Measurements from ENCODE around the gene SCNN1A. TPM values are rescaled to one million over a fixed set of nuclear protein-coding genes. Genes with fewer than 3 reads are reported as not detected.

Gene SCNN1A
- total and polyA plus RNA-seq, 2 of the 13 experiments (the other 11 are each of a cell fraction or from before 2014, with no cell fraction given): 1.5 to 14.6 TPM

- peak; percentile 54; the same call in 1 of the 2 replicates for TF ChIP-seq ZNF691 (CRISPR knock-in tag; IDR thresholded peaks at IDR 0.05; ENCODE audit: borderline replicate concordance, low read depth)
- TF ChIP-seq POGK (CRISPR knock-in tag; conservative IDR thresholded peaks at IDR 0.05): no peak
- no peak for TF ChIP-seq ZFP91 (CRISPR knock-in tag; IDR thresholded peaks at IDR 0.05; ENCODE audit: borderline replicate concordance)
- TF ChIP-seq MYNN (CRISPR knock-in tag; IDR thresholded peaks at IDR 0.05; ENCODE audit: low read depth): no peak
- no peak for TF ChIP-seq ZBTB42 (CRISPR knock-in tag; IDR thresholded peaks at IDR 0.05)
- TF ChIP-seq SOX13 (IDR thresholded peaks at IDR 0.05): no peak
- TF ChIP-seq SOX13 (CRISPR knock-in tag; conservative IDR thresholded peaks at IDR 0.05 in 1 of 2, IDR thresholded peaks at IDR 0.05 in 1 of 2): no peak
- TF ChIP-seq TBX2 (CRISPR knock-in tag; IDR thresholded peaks at IDR 0.05; ENCODE audit: borderline replicate concordance): peak; percentile 49; the same call in 1 of the 2 replicates
- TF ChIP-seq BHLHE40 (IDR thresholded peaks at IDR 0.05; ENCODE audit: low read length): peak; percentile 83
- 0 out of 2 replicates have a peak, but pooled peaks have one; percentile 62 for TF ChIP-seq SETDB1 (CRISPR knock-in tag; IDR thresholded peaks at IDR 0.05; ENCODE audit: borderline replicate concordance)
- TF ChIP-seq ZFP41 (CRISPR knock-in tag; IDR thresholded peaks at IDR 0.05; ENCODE audit: borderline replicate concordance): no peak
- TF ChIP-seq FOXM1 (CRISPR knock-in tag; IDR thresholded peaks at IDR 0.05): no peak
- TF ChIP-seq RFXAP (CRISPR knock-in tag; IDR thresholded peaks at IDR 0.05; ENCODE audit: borderline replicate concordance): peak; percentile 64; the same call in 1 of the 2 replicates
- no peak for TF ChIP-seq GPN1 (CRISPR knock-in tag; IDR thresholded peaks at IDR 0.05; ENCODE audit: borderline replicate concordance)
- TF ChIP-seq ZBTB25 (CRISPR knock-in tag; IDR thresholded peaks at IDR 0.05): peak; percentile 69; the same call in 1 of the 2 replicates
- peak; percentile 70 for TF ChIP-seq ELF3 (CRISPR knock-in tag; IDR thresholded peaks at IDR 0.05)
- TF ChIP-seq ZGPAT (CRISPR knock-in tag; IDR thresholded peaks at IDR 0.05): peak; percentile 58; the same call in 1 of the 2 replicates
- no peak for TF ChIP-seq ATF1 (CRISPR knock-in tag; IDR thresholded peaks at IDR 0.05)
- TF ChIP-seq ZBTB20 (CRISPR knock-in tag; IDR thresholded peaks at IDR 0.05; ENCODE audit: borderline replicate concordance, low read depth): 0 out of 2 replicates have a peak, but pooled peaks have one; percentile 24
- peak; percentile 39; the same call in 1 of the 2 replicates for TF ChIP-seq IRF2 (CRISPR knock-in tag; IDR thresholded peaks at IDR 0.05)
- no peak for TF ChIP-seq ZNF703 (CRISPR knock-in tag; IDR thresholded peaks at IDR 0.05; ENCODE audit: borderline replicate concordance)
- TF ChIP-seq SOX5 (CRISPR knock-in tag; IDR thresholded peaks at IDR 0.05; ENCODE audit: borderline replicate concordance): 0 out of 2 replicates have a peak, but pooled peaks have one; percentile 22
These were observed 48.1 kb upstream of the SCNN1A start (continued) for GRCh38 chr12:6423267-6424007.

Measured in HepG2 (cell line).